ENCODE results near the gene TRNP1. TPM values are rescaled to one million over a fixed set of nuclear protein-coding genes. Genes with fewer than 3 reads are reported as not detected.

TRNP1 gene
- total and polyA plus RNA-seq, 4 donors = 0.97 to 10.0 (median 2.4) TPM

- no peak for DNase-seq (ENCODE audit: low spot score)
- no peak for TF ChIP-seq RAD21 (IDR thresholded peaks at IDR 0.05)
- no peak for TF ChIP-seq YY1 (IDR thresholded peaks at IDR 0.05)
- no peak for TF ChIP-seq CTCF (IDR thresholded peaks at IDR 0.05; ENCODE audit: low read depth, low read length, missing input control)
- no peak for TF ChIP-seq EGR1 (IDR thresholded peaks at IDR 0.05; ENCODE audit: low read depth in 2 of 2)
- no peak for TF ChIP-seq MAX (IDR thresholded peaks at IDR 0.05)
- no peak for TF ChIP-seq GABPA (IDR thresholded peaks at IDR 0.05 in 1 of 2, conservative IDR thresholded peaks at IDR 0.05 in 1 of 2)
- TF ChIP-seq HNF4A (conservative IDR thresholded peaks at IDR 0.05) = no peak
- Histone ChIP-seq H3K36me3 (ENCODE audit: control insufficient read depth in 4 of 4, insufficient read depth in 3 of 4, low read depth in 1 of 4, low read length in 3 of 4) (no peaks in the 10 kb centered on the region), H3K27me3 (ENCODE audit: control insufficient read depth in 4 of 4, insufficient read depth in 4 of 4, low read length in 3 of 4) (no peaks in the 10 kb centered on the region), H3K4me1 (ENCODE audit: control insufficient read depth in 4 of 4, insufficient read depth in 4 of 4, low read length in 3 of 4) (peaks cover 6 to 23% (median 10%) of the 10 kb centered on the region in 4 donors), H3K9me3 (ENCODE audit: control insufficient read depth in 4 of 4, low read length in 3 of 4) (no peaks in the 10 kb centered on the region), H3K27ac (ENCODE audit: low read depth in 1 of 2, low read length in 2 of 2) (no peak overlapping the region), H3K9ac (ENCODE audit: low read depth in 1 of 2, low read length in 2 of 2) (no peak overlapping the region), H3K4me3 (ENCODE audit: low read depth in 1 of 3, low read length in 3 of 3) (no peak overlapping the region)
- WGBS = 90% methylated on average over 4 of the region's 4 CpGs
Observed at GRCh38 chr1:26996665-26997064, 3.2 kb downstream of the TRNP1 start.

DNA sequence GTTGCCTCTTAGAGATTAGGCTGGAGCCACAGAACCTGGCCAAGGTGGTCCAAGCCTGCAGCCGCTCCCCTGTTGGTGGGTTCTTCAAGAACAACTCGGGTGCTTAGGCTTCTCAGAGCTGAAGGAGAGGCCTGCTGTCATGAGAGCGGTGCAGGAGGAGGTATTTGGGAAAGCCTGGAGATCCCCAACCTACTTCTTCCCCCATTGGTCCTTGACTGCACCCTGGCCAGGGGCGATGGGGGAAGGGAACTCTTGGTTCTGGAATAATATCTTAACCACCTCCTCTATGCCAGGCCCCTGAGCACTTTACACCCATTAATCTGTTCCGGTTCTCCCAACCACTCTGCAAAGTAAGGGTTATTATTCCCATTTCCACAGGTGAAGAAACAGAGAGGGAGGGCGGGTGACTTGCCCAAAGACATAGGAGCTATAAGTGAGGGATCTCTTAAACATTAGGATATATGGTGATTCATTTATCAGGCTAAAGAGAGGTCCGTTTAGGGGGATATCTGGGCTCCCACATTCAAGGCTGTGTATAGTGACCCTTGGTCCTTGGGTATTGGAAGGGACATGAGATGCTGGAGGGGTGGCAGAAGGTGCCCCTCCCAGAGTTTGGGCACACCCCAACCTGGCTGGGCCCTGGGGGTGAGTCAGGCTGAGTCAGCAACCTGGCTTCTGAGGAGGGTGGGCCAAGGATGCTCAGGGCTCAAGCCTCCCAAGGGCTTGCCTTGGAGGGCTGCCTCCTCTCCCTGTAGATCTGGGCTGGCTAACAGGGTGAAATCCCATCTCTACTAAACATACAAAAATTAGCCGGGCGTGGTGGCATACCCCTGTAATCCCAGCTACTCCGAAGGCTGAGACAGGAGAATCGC is 5.2 kb downstream of the TRNP1 start:
- Histone ChIP-seq H3K27ac (ENCODE audit: low read depth in 1 of 2, low read length in 2 of 2) (no peak overlapping the region), H3K36me3 (ENCODE audit: control insufficient read depth in 4 of 4, insufficient read depth in 3 of 4, low read depth in 1 of 4, low read length in 3 of 4) (no peaks in the 10 kb centered on the region), H3K9ac (ENCODE audit: low read depth in 1 of 2, low read length in 2 of 2) (no peak overlapping the region), H3K4me1 (ENCODE audit: control insufficient read depth in 4 of 4, insufficient read depth in 4 of 4, low read length in 3 of 4) (peaks cover 2 to 16% (median 6%) of the 10 kb centered on the region in 4 donors), H3K9me3 (ENCODE audit: control insufficient read depth in 4 of 4, low read length in 3 of 4) (no peaks in the 10 kb centered on the region), H3K27me3 (ENCODE audit: control insufficient read depth in 4 of 4, insufficient read depth in 4 of 4, low read length in 3 of 4) (no peaks in the 10 kb centered on the region), H3K4me3 (ENCODE audit: low read depth in 1 of 3, low read length in 3 of 3) (no peak overlapping the region)
- TF ChIP-seq GABPA (IDR thresholded peaks at IDR 0.05 in 1 of 2, conservative IDR thresholded peaks at IDR 0.05 in 1 of 2) = no peak
- no peak for DNase-seq (ENCODE audit: low spot score)
- 92% methylated on average over 11 of the region's 11 CpGs for WGBS

GRCh38 chr1:26999440-26999987 is 6.0 kb downstream of the TRNP1 start:
- peaks cover 0 to 7% (median 3%) of the 10 kb centered on the region in 4 donors for H3K4me1 ChIP-seq (ENCODE audit: control insufficient read depth in 4 of 4, insufficient read depth in 4 of 4, low read length in 3 of 4)
- 79% methylated on average over 7 of the region's 7 CpGs for WGBS
- H3K9me3 ChIP-seq (ENCODE audit: control insufficient read depth in 4 of 4, low read length in 3 of 4) = no peaks in the 10 kb centered on the region
- no peak overlapping the region for H3K9ac ChIP-seq (ENCODE audit: low read depth in 1 of 2, low read length in 2 of 2)
- DNase-seq (ENCODE audit: low spot score) = no peak
- no peaks in the 10 kb centered on the region for H3K36me3 ChIP-seq (ENCODE audit: control insufficient read depth in 4 of 4, insufficient read depth in 3 of 4, low read depth in 1 of 4, low read length in 3 of 4)
- no peaks in the 10 kb centered on the region for H3K27me3 ChIP-seq (ENCODE audit: control insufficient read depth in 4 of 4, insufficient read depth in 4 of 4, low read length in 3 of 4)
- TF ChIP-seq YY1 (IDR thresholded peaks at IDR 0.05) (no peak), SP1 (IDR thresholded peaks at IDR 0.05) (peak; percentile 49), JUND (IDR thresholded peaks at IDR 0.05) (no peak)
- no peak overlapping the region for H3K27ac ChIP-seq (ENCODE audit: low read depth in 1 of 2, low read length in 2 of 2)
- no peak overlapping the region for H3K4me3 ChIP-seq (ENCODE audit: low read depth in 1 of 3, low read length in 3 of 3)
